ENCODE data around the gene TMEM204. TPM values are rescaled to one million over a fixed set of nuclear protein-coding genes. Genes with fewer than 3 reads are reported as not detected.
A peak's percentile ranks its signal among the peaks of the same experiment; 100 is the strongest.

The TMEM204 gene
- total RNA-seq, 2 experiments from 2014 or later = 35.1 to 35.6 TPM

DNA sequence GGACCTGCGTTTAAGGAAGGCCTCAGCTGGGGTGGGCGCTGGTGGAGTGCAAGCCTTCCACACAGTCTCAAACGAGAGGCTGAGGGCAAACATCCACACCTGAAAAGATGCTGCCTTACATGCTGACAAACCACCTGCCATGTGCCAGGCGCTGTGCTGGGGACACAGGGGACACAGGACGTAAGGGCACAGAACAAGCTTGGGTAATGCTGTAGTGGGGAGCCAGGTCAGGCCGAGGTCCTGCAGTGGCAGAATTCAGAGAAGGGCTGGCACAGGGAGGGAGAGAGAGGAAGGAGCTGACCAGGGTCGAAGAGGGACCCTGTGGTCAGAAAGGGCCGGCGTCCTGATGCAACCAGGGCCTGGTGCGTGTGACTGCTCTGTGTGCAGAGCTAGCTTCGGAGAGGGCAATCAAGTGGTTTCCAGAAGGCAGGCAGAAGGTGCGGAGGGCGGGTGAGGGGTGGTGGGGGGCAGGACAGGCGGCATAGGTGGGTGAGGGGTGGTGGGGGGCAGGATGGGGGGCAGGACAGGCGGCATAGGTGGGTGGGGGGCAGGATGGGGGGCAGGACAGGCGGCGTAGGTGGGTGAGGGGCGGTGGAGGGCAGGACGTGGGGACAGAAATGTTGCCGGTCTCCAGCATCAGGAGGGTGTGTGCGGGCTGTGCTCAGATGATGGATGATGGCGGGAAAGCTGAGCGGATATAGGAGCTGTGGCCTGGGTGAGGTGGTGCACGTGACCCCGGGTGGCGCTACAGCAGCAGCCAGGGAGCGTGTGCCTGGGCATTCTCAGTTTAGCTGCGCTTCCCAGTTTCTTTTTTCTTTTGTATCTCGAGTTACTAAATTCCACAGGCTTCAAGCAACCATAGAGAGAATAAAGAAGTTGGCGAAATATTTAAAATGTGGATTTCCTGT lies 21.6 kb upstream of the TMEM204 start:
- Mint-ChIP-seq H3K4me3 (no peak overlapping the region), H3K27me3 (ENCODE audit: low read depth) (no peaks in the 10 kb centered on the region), H3K9me3 (ENCODE audit: insufficient read depth) (no peaks in the 10 kb centered on the region), H3K4me1 (ENCODE audit: low read depth) (no peaks in the 10 kb centered on the region), H3K27ac (no peak overlapping the region), H3K36me3 (ENCODE audit: low read depth) (peaks cover 22% of the 10 kb centered on the region)
- DNase-seq (no peak), ATAC-seq (no peak)
- CTCF ChIA-PET = no interaction called here
- POLR2A ChIA-PET = interaction anchor here (0.7 kb wide), 1 partner anchor 10 kb away, joined by 3 read pairs; no protein-coding TSS in a partner anchor

DNA sequence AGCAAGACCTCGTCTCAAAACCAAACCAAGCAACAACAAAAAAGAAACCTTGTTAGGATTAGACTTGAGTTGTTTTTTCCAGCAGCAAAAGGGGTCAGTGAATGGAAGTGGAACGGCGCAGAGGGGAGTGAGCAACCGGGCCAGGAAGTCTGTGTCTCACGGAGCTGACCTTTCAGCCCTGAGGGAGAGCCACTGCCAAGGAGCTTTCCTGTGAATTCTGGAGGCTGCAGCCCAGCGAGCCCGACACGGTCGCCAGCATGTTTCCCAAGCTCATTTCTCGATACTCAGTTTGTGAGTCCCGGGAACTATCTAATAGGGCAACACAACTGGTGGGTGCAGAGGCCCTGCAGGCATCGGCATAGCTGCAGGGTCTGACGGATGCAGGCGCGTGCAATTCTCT lies 20.7 kb upstream of the TMEM204 start:
- H3K4me1 Mint-ChIP-seq (ENCODE audit: low read depth) = no peaks in the 10 kb centered on the region
- no peak for ATAC-seq
- H3K27me3 Mint-ChIP-seq (ENCODE audit: low read depth) = no peaks in the 10 kb centered on the region
- H3K27ac Mint-ChIP-seq = no peak overlapping the region
- CTCF ChIA-PET = interaction anchor here (0.9 kb wide), 1 partner anchor 145 kb away, joined by 3 read pairs; no protein-coding TSS in a partner anchor
- H3K4me3 Mint-ChIP-seq = no peak overlapping the region
- H3K9me3 Mint-ChIP-seq (ENCODE audit: insufficient read depth) = no peaks in the 10 kb centered on the region
- H3K36me3 Mint-ChIP-seq (ENCODE audit: low read depth) = peaks cover 19% of the 10 kb centered on the region
- POLR2A ChIA-PET = interaction anchor here (0.7 kb wide), 1 partner anchor 11 kb away, joined by 3 read pairs; no protein-coding TSS in a partner anchor
- DNase-seq = no peak

- Mint-ChIP-seq H3K4me1 (ENCODE audit: low read depth) (no peaks in the 10 kb centered on the region), H3K27ac (no peak overlapping the region), H3K4me3 (no peak overlapping the region), H3K9me3 (ENCODE audit: insufficient read depth) (no peaks in the 10 kb centered on the region), H3K36me3 (ENCODE audit: low read depth) (peaks cover 19% of the 10 kb centered on the region), H3K27me3 (ENCODE audit: low read depth) (no peaks in the 10 kb centered on the region)
- DNase-seq (no peak), ATAC-seq (no peak)
- ChIA-PET POLR2A (no interaction called here), CTCF (interaction anchor here (0.5 to 1.0 kb wide), 3 partner anchors 25 to 191 kb away, joined by 3 to 4 read pairs (median 3); partner anchors contain the start of gene MAPK8IP3)
Measured at GRCh38 chr16:1514507-1514906, 19.0 kb upstream of the TMEM204 start.

GRCh38 chr16:1518626-1519135 lies 14.8 kb upstream of the TMEM204 start:
- Mint-ChIP-seq H3K27ac (no peak overlapping the region), H3K4me1 (ENCODE audit: low read depth) (no peaks in the 10 kb centered on the region), H3K9me3 (ENCODE audit: insufficient read depth) (no peaks in the 10 kb centered on the region), H3K36me3 (ENCODE audit: low read depth) (peaks cover 3% of the 10 kb centered on the region), H3K4me3 (no peak overlapping the region), H3K27me3 (ENCODE audit: low read depth) (no peaks in the 10 kb centered on the region)
- DNase-seq (no peak), ATAC-seq (no peak)
- ChIA-PET POLR2A (no interaction called here), CTCF (no interaction called here)

DNA sequence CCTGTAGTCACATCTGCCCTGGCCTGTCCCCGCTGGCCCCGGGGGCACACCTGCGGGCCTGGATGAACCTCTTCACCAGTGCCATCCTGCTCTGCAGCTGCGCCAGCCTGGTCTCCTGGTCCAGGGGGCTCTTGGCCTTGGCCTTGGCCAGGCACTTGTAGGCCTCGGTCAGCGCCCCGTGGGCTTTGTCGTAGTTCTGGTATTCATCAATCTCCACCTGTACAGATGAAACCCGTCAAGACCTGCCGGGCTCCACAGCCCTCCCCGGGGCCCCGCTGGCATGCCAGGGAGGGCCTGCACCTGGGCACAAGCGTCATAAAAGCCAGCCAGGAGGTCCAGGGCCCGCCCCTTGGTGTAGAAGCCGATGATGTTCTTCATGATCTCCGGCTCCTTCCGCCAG lies 13.6 kb upstream of the TMEM204 start:
- H3K27ac Mint-ChIP-seq = no peak overlapping the region
- ChIA-PET CTCF (no interaction called here), POLR2A (no interaction called here)
- H3K4me1 Mint-ChIP-seq (ENCODE audit: low read depth) = no peaks in the 10 kb centered on the region
- ATAC-seq (no peak), DNase-seq (no peak)
- H3K9me3 Mint-ChIP-seq (ENCODE audit: insufficient read depth) = no peaks in the 10 kb centered on the region
- no peak overlapping the region for H3K4me3 Mint-ChIP-seq
- no peaks in the 10 kb centered on the region for H3K27me3 Mint-ChIP-seq (ENCODE audit: low read depth)
- H3K36me3 Mint-ChIP-seq (ENCODE audit: low read depth) = peaks cover 2% of the 10 kb centered on the region

GRCh38 chr16:1520461-1520860 lies 13.0 kb upstream of the TMEM204 start:
- ChIA-PET POLR2A (no interaction called here), CTCF (no interaction called here)
- DNase-seq (no peak), ATAC-seq (no peak)
- Mint-ChIP-seq H3K4me1 (ENCODE audit: low read depth) (peaks cover 4% of the 10 kb centered on the region), H3K4me3 (no peak overlapping the region), H3K27ac (no peak overlapping the region), H3K27me3 (ENCODE audit: low read depth) (no peaks in the 10 kb centered on the region), H3K36me3 (ENCODE audit: low read depth) (peaks cover 2% of the 10 kb centered on the region), H3K9me3 (ENCODE audit: insufficient read depth) (no peaks in the 10 kb centered on the region)

- ATAC-seq = no peak
- peaks cover 2% of the 10 kb centered on the region for H3K36me3 Mint-ChIP-seq (ENCODE audit: low read depth)
- peaks cover 27% of the 10 kb centered on the region for H3K4me1 Mint-ChIP-seq (ENCODE audit: low read depth)
- no peak overlapping the region for H3K4me3 Mint-ChIP-seq
- DNase-seq = no peak
- no peaks in the 10 kb centered on the region for H3K27me3 Mint-ChIP-seq (ENCODE audit: low read depth)
- H3K27ac Mint-ChIP-seq = no peak overlapping the region
- POLR2A ChIA-PET = interaction anchor here (1.5 kb wide), 1 partner anchor 15 kb away, joined by 3 read pairs; no protein-coding TSS in a partner anchor
- no peaks in the 10 kb centered on the region for H3K9me3 Mint-ChIP-seq (ENCODE audit: insufficient read depth)
- CTCF ChIA-PET = interaction anchor here (0.8 kb wide), 1 partner anchor 160 kb away, joined by 3 read pairs; no protein-coding TSS in a partner anchor
Measured at GRCh38 chr16:1523581-1524245, 9.8 kb upstream of the TMEM204 start.

GRCh38 chr16:1524366-1524765 lies 9.1 kb upstream of the TMEM204 start:
- no peaks in the 10 kb centered on the region for H3K9me3 Mint-ChIP-seq (ENCODE audit: insufficient read depth)
- DNase-seq (no peak), ATAC-seq (no peak)
- H3K27me3 Mint-ChIP-seq (ENCODE audit: low read depth) = no peaks in the 10 kb centered on the region
- H3K4me3 Mint-ChIP-seq = no peak overlapping the region
- ChIA-PET CTCF (interaction anchor here (0.8 kb wide), 1 partner anchor 161 kb away, joined by 3 read pairs; no protein-coding TSS in a partner anchor), POLR2A (no interaction called here)
- H3K4me1 Mint-ChIP-seq (ENCODE audit: low read depth) = peaks cover 28% of the 10 kb centered on the region
- H3K27ac Mint-ChIP-seq = no peak overlapping the region
- H3K36me3 Mint-ChIP-seq (ENCODE audit: low read depth) = peaks cover 2% of the 10 kb centered on the region

DNA sequence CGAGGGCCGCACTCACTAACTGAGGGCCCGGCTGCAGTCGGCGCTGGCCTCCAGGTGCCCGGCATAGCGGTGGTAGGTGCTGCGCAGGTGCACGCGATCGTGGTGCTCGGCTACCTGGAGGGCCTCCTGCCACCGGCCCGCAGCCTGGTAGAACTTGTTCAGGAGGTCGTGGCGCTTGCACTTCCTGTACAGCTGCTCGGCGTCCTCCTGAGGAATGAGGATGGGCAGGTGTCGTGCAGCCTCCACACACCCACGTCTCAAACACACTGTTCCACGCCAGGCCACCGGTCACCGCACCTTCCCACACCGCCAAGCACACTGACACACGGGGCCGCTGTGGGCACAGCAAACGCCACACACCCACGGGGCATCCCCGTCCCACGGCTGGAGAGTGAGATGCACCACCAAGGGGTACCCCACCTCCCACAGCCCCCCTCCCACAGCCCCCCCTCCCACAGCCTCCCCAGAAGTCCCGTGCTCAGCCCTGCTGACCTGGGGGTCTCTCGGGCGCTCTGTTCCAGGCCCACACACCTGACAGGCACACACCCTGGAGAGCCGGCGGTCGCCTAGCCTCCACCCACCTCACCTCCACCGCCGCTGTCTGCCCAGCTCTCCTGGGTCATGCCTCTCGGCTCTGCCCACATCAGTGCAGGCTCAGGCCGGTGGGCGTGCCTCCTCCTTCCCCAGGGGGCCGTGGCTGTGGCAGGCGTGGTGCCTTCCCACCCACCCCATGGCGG lies 7.4 kb upstream of the TMEM204 start:
- Mint-ChIP-seq H3K4me1 (ENCODE audit: low read depth) (peaks cover 33% of the 10 kb centered on the region), H3K27me3 (ENCODE audit: low read depth) (no peaks in the 10 kb centered on the region), H3K27ac (peak overlapping the region; percentile 87), H3K9me3 (ENCODE audit: insufficient read depth) (no peaks in the 10 kb centered on the region), H3K36me3 (ENCODE audit: low read depth) (peaks cover 2% of the 10 kb centered on the region), H3K4me3 (peak overlapping the region; percentile 67)
- ChIA-PET CTCF (interaction anchor here (1.3 kb wide), 1 partner anchor 33 kb away, joined by 3 read pairs; no protein-coding TSS in a partner anchor), POLR2A (no interaction called here)
- DNase-seq (peak; percentile 34), ATAC-seq (peak; percentile 48)

GRCh38 chr16:1526608-1527555 lies 6.6 kb upstream of the TMEM204 start:
- Mint-ChIP-seq H3K4me3 (peak overlapping the region; percentile 67), H3K36me3 (ENCODE audit: low read depth) (peaks cover 2% of the 10 kb centered on the region), H3K27me3 (ENCODE audit: low read depth) (no peaks in the 10 kb centered on the region), H3K4me1 (ENCODE audit: low read depth) (peaks cover 33% of the 10 kb centered on the region), H3K27ac (peak overlapping the region; percentile 80), H3K9me3 (ENCODE audit: insufficient read depth) (no peaks in the 10 kb centered on the region)
- peak; percentile 38 for DNase-seq
- ChIA-PET POLR2A (interaction anchor here (0.7 kb wide), 1 partner anchor 11 kb away, joined by 4 read pairs; no protein-coding TSS in a partner anchor), CTCF (interaction anchor here (0.9 kb wide), 1 partner anchor 9 kb away, joined by 3 read pairs; no protein-coding TSS in a partner anchor)
- ATAC-seq = peak; percentile 68
